Progenitor cell of endocrine pancreas (in vitro differentiated cells): ENCODE measurements around the gene PC. TPM values are rescaled to one million over a fixed set of nuclear protein-coding genes. Genes with fewer than 3 reads are reported as not detected.
"Not testable (repeated sequence)": the region's sequence is repeated elsewhere in the genome, so short reads cannot be mapped to it uniquely, and the experiment has no call there.

Experiments used
- DNase-seq: peaks from one replicate; pipeline ENCODE4 v3.0.0; 2021; ENCODE audit warnings: low spot score; ENCODE audit not compliant: unreplicated experiment
- H3K27ac Mint-ChIP-seq: 2 replicates; pipeline ENCODE4 v1.8.0; 2021; ENCODE audit warnings: mild to moderate bottlenecking, moderate library complexity, mixed read lengths
- H3K27me3 Mint-ChIP-seq: 2 replicates; pipeline ENCODE4 v1.8.0; 2021; ENCODE audit warnings: mixed read lengths
- H3K36me3 Mint-ChIP-seq: 2 replicates; pipeline ENCODE4 v1.8.0; 2022; ENCODE audit warnings: mixed read lengths; ENCODE audit not compliant: insufficient read depth
- H3K4me1 Mint-ChIP-seq: 2 replicates; pipeline ENCODE4 v1.8.0; 2021; ENCODE audit warnings: low read depth, mixed read lengths
- H3K4me3 Mint-ChIP-seq: 2 replicates; pipeline ENCODE4 v1.8.0; 2021; ENCODE audit warnings: low read depth, mild to moderate bottlenecking, moderate library complexity, mixed read lengths
- H3K9me3 Mint-ChIP-seq: 2 replicates; pipeline ENCODE4 v1.8.0; 2021; ENCODE audit warnings: low read depth, mixed read lengths
- long read RNA-seq: library from polyadenylated mRNA; unstranded; transcript quantifications from one replicate; pipeline ENCODE4 v2.0.0, GENCODE V29; 2020
- total RNA-seq: library from RNA; stranded (reverse); gene quantifications from 2 replicates; pipeline ENCODE4 v1.2.1, GENCODE V29; 2021
- TF ChIP-seq, protein P1 (sequence below): fragments of 200-600 bp; sonication (generic); IDR thresholded peaks from one replicate; pipeline ENCODE4 v1.5.0; 2021; ENCODE audit warnings: antibody characterized with exemption, mild to moderate bottlenecking; ENCODE audit not compliant: unreplicated experiment

Gene PC, protein sequence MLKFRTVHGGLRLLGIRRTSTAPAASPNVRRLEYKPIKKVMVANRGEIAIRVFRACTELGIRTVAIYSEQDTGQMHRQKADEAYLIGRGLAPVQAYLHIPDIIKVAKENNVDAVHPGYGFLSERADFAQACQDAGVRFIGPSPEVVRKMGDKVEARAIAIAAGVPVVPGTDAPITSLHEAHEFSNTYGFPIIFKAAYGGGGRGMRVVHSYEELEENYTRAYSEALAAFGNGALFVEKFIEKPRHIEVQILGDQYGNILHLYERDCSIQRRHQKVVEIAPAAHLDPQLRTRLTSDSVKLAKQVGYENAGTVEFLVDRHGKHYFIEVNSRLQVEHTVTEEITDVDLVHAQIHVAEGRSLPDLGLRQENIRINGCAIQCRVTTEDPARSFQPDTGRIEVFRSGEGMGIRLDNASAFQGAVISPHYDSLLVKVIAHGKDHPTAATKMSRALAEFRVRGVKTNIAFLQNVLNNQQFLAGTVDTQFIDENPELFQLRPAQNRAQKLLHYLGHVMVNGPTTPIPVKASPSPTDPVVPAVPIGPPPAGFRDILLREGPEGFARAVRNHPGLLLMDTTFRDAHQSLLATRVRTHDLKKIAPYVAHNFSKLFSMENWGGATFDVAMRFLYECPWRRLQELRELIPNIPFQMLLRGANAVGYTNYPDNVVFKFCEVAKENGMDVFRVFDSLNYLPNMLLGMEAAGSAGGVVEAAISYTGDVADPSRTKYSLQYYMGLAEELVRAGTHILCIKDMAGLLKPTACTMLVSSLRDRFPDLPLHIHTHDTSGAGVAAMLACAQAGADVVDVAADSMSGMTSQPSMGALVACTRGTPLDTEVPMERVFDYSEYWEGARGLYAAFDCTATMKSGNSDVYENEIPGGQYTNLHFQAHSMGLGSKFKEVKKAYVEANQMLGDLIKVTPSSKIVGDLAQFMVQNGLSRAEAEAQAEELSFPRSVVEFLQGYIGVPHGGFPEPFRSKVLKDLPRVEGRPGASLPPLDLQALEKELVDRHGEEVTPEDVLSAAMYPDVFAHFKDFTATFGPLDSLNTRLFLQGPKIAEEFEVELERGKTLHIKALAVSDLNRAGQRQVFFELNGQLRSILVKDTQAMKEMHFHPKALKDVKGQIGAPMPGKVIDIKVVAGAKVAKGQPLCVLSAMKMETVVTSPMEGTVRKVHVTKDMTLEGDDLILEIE
- total RNA-seq = 25.0 and 26.5 TPM in 2 replicates
- long read RNA-seq, full-length matches to known transcripts = 3 of 5 reads
- long read RNA-seq, partial matches to known transcripts = 1 of 5 reads
- long read RNA-seq, other reads (novel, unspliced or antisense) = 1 of 5 reads

DNA sequence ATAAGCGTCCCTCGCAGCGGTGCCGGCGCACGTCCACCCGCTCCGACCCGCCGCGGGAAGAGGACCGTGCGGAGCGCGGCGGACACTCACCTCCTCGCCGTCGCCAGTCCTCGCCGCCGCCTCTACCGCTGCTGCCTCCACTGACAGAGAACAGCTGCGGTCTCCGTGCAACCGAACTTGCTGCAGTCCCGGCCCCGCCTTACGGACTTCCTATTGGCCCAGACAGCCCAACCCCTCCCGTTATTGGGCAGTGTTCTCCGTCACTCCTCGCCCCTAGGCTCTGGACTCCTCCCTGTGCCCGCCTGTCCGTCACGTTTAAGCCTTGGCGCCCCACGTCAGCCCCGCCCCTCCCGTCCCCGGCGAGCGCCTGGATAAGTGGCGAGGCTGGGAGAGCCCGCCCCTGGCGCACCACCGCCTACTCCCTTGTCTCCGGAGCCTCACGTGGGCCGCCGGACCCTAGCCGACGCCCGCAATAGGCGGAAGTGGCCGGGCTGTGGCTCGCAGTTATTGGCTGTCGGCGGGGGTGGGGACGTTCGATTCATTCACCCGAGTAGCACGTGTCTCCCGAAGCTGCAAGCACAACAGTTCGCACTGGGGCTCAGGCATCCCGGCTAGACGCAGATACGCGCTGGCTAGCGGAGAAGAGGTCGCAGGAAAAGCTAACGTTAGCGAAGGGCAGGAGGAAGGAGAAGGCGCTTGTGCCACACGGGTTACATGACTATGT lies at the start of gene PC:
Gene PC (minus strand): TSS at position 152 of the 724 bp plus-strand sequence. CDS start 86,224 bp downstream, outside the sequence.
- DNase-seq = peak; percentile 98
- Mint-ChIP-seq H3K9me3 (peaks cover 5% of the 10 kb centered on the region), H3K36me3 (peaks cover 4% of the 10 kb centered on the region), H3K27me3 (peaks cover 16% of the 10 kb centered on the region), H3K4me1 (peaks cover 5% of the 10 kb centered on the region), H3K27ac (peak within 1 kb of the TSS; percentile 87), H3K4me3 (peak within 1 kb of the TSS; percentile 77)
- TF ChIP-seq, protein P1, sequence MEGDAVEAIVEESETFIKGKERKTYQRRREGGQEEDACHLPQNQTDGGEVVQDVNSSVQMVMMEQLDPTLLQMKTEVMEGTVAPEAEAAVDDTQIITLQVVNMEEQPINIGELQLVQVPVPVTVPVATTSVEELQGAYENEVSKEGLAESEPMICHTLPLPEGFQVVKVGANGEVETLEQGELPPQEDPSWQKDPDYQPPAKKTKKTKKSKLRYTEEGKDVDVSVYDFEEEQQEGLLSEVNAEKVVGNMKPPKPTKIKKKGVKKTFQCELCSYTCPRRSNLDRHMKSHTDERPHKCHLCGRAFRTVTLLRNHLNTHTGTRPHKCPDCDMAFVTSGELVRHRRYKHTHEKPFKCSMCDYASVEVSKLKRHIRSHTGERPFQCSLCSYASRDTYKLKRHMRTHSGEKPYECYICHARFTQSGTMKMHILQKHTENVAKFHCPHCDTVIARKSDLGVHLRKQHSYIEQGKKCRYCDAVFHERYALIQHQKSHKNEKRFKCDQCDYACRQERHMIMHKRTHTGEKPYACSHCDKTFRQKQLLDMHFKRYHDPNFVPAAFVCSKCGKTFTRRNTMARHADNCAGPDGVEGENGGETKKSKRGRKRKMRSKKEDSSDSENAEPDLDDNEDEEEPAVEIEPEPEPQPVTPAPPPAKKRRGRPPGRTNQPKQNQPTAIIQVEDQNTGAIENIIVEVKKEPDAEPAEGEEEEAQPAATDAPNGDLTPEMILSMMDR = no peak

DNA sequence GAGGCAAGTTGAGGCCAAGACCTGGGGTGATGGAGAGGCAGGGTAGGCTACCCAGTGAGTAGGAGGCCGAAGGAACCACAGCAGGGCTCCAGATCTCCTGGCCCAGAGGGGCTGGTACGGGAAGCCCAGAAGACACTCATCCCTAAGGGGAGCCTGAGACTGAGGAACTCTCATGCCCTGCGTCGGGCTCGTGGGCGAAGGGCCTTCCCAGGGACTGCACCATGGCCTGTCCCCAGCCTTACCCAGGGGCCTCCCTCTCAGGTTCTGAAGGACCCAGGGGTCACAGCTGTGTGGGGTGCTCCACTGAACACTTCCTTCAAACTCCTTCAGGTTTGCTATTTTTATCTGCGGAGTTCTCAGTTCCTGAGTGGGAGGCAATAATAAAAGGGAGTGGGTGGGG lies 48.9 kb upstream of the PC start:
- TF ChIP-seq, protein P1 = no peak
- peaks cover 4% of the 10 kb centered on the region for H3K27me3 Mint-ChIP-seq
- no peak overlapping the region for H3K4me3 Mint-ChIP-seq
- no peak overlapping the region for H3K27ac Mint-ChIP-seq
- no peaks in the 10 kb centered on the region for H3K9me3 Mint-ChIP-seq
- H3K36me3 Mint-ChIP-seq = no peaks in the 10 kb centered on the region
- DNase-seq = no peak
- H3K4me1 Mint-ChIP-seq = peaks cover 6% of the 10 kb centered on the region

DNA sequence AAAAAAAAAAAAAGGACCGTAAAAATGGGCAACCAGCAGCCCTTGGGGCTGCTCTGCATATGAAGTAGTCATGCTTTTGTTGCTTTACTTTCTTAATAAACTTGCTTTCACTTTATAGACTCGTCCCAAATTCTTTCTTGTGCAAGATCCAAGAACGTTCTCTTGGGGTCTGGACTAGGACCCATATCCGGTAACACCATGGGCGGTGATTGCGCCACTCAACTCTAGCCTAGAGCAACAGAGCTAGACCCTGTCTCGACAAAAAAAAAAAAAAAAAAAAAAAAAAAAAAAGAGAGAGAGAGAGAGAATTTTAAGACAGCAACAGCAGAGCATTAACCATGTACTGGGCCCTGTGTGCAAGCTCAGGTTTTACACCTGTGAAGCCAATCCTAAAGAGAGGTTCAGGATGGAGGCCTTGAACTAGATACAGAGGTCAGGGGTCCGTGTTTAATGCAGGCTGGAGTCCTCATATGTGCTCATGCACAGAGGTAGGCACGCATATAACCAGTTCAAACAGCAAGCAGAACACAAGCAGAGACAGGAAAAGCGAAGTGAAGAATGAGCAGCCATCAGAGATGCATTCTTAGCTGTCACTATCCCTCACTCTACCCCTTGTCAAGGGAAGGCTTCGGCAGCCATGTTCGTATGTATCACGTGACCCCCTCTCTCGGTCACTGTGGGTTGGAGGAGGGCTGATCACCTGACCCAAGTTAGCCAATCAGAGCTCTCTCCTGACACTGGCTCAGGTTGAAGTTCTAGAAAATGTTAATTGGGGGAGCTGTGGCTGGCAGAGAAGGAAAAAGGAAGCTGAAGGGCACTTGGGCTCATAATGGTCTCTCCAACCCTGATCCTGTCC lies 48.1 kb upstream of the PC start:
- H3K27me3 Mint-ChIP-seq = peaks cover 4% of the 10 kb centered on the region
- TF ChIP-seq, protein P1 = no peak
- no peak overlapping the region for H3K27ac Mint-ChIP-seq
- H3K4me3 Mint-ChIP-seq = no peak overlapping the region
- peaks cover 6% of the 10 kb centered on the region for H3K4me1 Mint-ChIP-seq
- no peak for DNase-seq
- no peaks in the 10 kb centered on the region for H3K9me3 Mint-ChIP-seq
- H3K36me3 Mint-ChIP-seq = no peaks in the 10 kb centered on the region

DNA sequence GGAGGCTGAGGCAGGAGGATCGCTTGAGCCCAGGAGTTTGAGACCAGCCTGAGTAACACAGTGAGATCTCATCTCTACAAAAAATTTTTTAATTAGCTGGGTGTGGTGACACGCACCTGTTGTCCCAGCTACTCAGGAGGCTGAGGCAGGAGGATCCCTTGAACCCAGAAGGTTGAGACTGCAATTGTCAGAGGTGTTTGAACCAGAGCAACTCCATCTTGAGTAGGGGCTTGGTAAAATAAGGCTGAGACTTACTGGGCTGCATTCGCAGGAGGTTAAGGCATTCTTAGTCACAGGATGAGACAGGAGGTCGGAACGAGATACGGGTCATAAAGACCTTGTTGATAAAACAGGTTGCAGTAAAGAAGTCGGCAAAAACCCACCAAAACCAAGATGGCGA lies 47.0 kb upstream of the PC start:
- not testable (repeated sequence) for H3K4me3 Mint-ChIP-seq, H3K4me1 Mint-ChIP-seq, H3K36me3 Mint-ChIP-seq, DNase-seq, H3K9me3 Mint-ChIP-seq, H3K27ac Mint-ChIP-seq, H3K27me3 Mint-ChIP-seq
